SU-DHL-6 (cell line): ENCODE results near the gene ZNF3.

Experiments
- H2AFZ ChIP-seq: fragments of 200-600 bp; sonication (generic); 2 replicates; pipeline ENCODE4 v1.6.1; 2014; ENCODE audit warnings: low read depth, mild to moderate bottlenecking, moderate library complexity, mixed read lengths, antibody characterized with exemption, low read length; ENCODE audit not compliant: severe bottlenecking
- H3F3A ChIP-seq: fragments of 200-600 bp; shearing (Covaris generic); 2 replicates; pipeline ENCODE4 v1.6.0; 2016; ENCODE audit warnings: antibody characterized with exemption, mild to moderate bottlenecking; ENCODE audit not compliant: insufficient read depth
- H3K27ac ChIP-seq: fragments of 200-600 bp; sonication (generic); 2 replicates; pipeline ENCODE4 v1.5.1; 2016; ENCODE audit warnings: low read depth, mild to moderate bottlenecking, low read length, moderate library complexity, mixed read lengths
- H3K27me3 ChIP-seq: fragments of 200-600 bp; sonication (generic), shearing (Covaris generic); 2 replicates; pipeline ENCODE4 v1.6.0; 2014; ENCODE audit warnings: mild to moderate bottlenecking, low read length
- H3K36me3 ChIP-seq: fragments of 200-600 bp; sonication (generic); 2 replicates; pipeline ENCODE4 v1.6.1; 2014; ENCODE audit warnings: mild to moderate bottlenecking, low read length, mixed read lengths
- H3K4me2 ChIP-seq: fragments of 300-600, 200-600 bp; shearing (Covaris generic), sonication (generic); 2 replicates; pipeline ENCODE4 v1.6.0; 2014; ENCODE audit warnings: low read length, low read depth, mild to moderate bottlenecking; ENCODE audit not compliant: poor library complexity, severe bottlenecking
- H3K4me3 ChIP-seq: fragments of 200-600 bp; sonication (generic); 2 replicates; pipeline ENCODE4 v1.5.1; 2014; ENCODE audit warnings: antibody characterized with exemption, low read length, mild to moderate bottlenecking, mixed read lengths; ENCODE audit not compliant: insufficient read depth, poor library complexity, severe bottlenecking
- H3K79me2 ChIP-seq: fragments of 200-600 bp; sonication (generic); 2 replicates; pipeline ENCODE4 v1.6.1; 2014; ENCODE audit warnings: mild to moderate bottlenecking, low read length, moderate library complexity; ENCODE audit not compliant: insufficient read depth
- H3K9ac ChIP-seq: fragments of 200-600 bp; sonication (generic); 2 replicates; pipeline ENCODE4 v1.7.0; 2014; ENCODE audit warnings: mild to moderate bottlenecking, low read length
- H3K9me2 ChIP-seq: fragments of 200-600 bp; sonication (generic); replicated peaks from 2 replicates; pipeline ENCODE4 v1.6.1; 2014; ENCODE audit warnings: low read length; ENCODE audit not compliant: insufficient read depth
- H3K9me3 ChIP-seq: fragments of 200-600 bp; sonication (generic); 2 replicates; pipeline ENCODE4 v1.6.1; 2014; ENCODE audit warnings: low read length, mixed read lengths; ENCODE audit not compliant: insufficient read depth
- H4K20me1 ChIP-seq: fragments of 200-600 bp; sonication (generic); 2 replicates; pipeline ENCODE4 v1.6.1; 2014; ENCODE audit warnings: low read depth, mild to moderate bottlenecking, antibody characterized with exemption, low read length, moderate library complexity, mixed read lengths
- CTCF ChIP-seq: fragments of 200-600 bp; sonication (generic); IDR thresholded peaks from one replicate; pipeline ENCODE4 v1.5.1; 2017; ENCODE audit warnings: antibody characterized with exemption, mild to moderate bottlenecking, low read length, moderate library complexity; ENCODE audit not compliant: insufficient read depth, poor library complexity, severe bottlenecking
- EZH2phosphoT487 ChIP-seq: fragments of 200-600 bp; sonication (generic), shearing (Covaris generic); conservative IDR thresholded peaks from 2 replicates; pipeline ENCODE4 v1.6.1; 2018; ENCODE audit warnings: mild to moderate bottlenecking, antibody characterized with exemption, low read length, moderate library complexity, mixed read lengths

Gene ZNF3

DNA sequence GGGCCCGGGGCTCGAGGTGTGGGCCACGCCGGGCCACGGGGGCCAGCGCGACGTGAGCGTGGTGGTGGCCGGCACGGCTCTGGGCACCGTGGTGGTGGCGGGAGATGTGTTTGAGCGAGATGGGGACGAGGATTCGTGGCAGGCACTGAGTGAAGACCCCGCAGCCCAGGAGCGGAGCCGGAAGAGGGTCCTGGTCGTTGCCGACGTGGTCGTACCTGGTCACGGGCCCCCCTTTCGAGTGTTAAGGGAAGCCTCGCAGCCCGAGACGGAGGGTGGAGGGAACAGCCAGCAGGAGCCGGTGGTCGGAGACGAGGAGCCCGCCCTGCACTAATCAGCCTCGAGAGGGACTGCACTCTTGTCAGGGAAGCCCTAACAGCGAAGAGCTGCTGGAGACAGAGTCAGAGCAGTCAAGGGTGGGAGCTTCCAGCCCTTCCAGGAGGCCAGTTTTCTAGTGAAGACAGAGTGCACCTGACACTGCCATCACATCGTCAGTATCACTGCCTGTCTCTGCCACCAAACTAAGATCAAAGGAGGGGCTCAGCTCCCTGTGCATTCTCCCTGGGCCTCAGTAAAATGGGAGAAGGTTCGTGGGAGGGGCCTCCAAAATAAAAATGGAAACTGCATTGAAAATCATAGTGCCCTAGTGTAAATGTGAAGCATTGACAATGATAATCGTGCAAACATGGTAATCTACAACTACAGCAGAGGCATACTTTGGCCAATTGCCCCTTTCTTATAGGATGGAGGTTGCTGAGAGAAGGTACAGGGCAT lies 46.5 kb upstream of the ZNF3 start:
- Histone ChIP-seq H3K9me2 (no peaks in the 10 kb centered on the region), H3K36me3 (no peaks in the 10 kb centered on the region), H3K27ac (no peak overlapping the region), H3K79me2 (peaks cover 14% of the 10 kb centered on the region), H3K9ac (peak overlapping the region; percentile 84), H4K20me1 (no peaks in the 10 kb centered on the region), H3K4me2 (peak overlapping the region; percentile 94), H3K9me3 (no peaks in the 10 kb centered on the region), H3F3A (peaks cover 31% of the 10 kb centered on the region), H3K4me3 (peak overlapping the region; percentile 71), H3K27me3 (no peaks in the 10 kb centered on the region), H2AFZ (peak overlapping the region; percentile 62)
- TF ChIP-seq EZH2phosphoT487 (no peak), CTCF (no peak)

- H3F3A ChIP-seq: peaks cover 31% of the 10 kb centered on the region
- H3K27me3 ChIP-seq: no peaks in the 10 kb centered on the region
- no peaks in the 10 kb centered on the region for H3K9me2 ChIP-seq
- H3K27ac ChIP-seq: peak within 1 kb of the TSS; percentile 92
- no peaks in the 10 kb centered on the region for H4K20me1 ChIP-seq
- H3K9ac ChIP-seq: peak within 1 kb of the TSS; percentile 84
- H3K4me2 ChIP-seq: peak within 1 kb of the TSS; percentile 94
- H3K4me3 ChIP-seq: peak within 1 kb of the TSS; percentile 71
- TF ChIP-seq CTCF (no peak), EZH2phosphoT487 (no peak)
- H3K79me2 ChIP-seq: peaks cover 14% of the 10 kb centered on the region
- H3K36me3 ChIP-seq: no peaks in the 10 kb centered on the region
- H3K9me3 ChIP-seq: no peaks in the 10 kb centered on the region
- peak within 1 kb of the TSS; percentile 62 for H2AFZ ChIP-seq
Measured at GRCh38 chr7:100126931-100127865, 45.7 kb upstream of the ZNF3 start, which contains the start of gene MBLAC1. Gene MBLAC1, plus strand, starts transcription at chr7:100126967. Its CDS starts 429 bp downstream, at chr7:100127396.

DNA sequence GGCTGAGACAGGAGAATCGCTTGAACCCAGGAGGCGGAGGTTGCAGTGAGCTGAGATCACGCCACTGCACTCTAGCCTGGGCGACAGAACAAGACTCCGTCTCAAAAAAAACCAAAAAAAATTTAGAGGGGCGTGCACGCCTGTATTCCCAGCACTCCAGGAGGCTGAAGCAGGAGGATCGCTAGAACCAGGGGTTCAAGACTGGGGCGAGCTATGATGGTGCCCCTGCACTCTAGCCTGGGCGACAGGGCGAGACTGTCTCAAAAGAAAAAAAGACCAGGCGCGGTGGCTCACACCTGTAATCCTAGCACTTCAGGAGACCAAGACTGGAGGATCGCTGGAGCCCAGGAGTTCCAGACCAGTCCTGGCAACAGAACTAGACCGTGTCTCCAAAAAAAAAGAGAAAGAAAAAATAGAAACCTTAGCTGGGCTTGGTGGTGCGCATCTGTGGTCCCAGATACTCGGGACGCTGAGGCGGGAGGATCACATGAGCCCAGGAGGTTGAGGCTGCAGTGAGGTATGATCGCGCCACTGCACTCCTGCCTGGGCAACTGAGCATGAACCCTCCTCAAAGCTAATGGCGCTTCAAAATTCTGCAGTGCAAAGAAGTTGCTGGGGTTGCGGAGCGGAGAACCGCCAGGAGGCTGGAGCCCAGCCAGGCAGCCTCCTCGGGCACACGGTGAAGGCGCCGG lies 44.9 kb upstream of the ZNF3 start:
- H3F3A ChIP-seq: peaks cover 31% of the 10 kb centered on the region
- H3K27me3 ChIP-seq: no peaks in the 10 kb centered on the region
- peak overlapping the region; percentile 84 for H3K9ac ChIP-seq
- H3K9me3 ChIP-seq: no peaks in the 10 kb centered on the region
- no peak for TF ChIP-seq EZH2phosphoT487
- no peak for TF ChIP-seq CTCF
- peak overlapping the region; percentile 92 for H3K27ac ChIP-seq
- peak overlapping the region; percentile 94 for H3K4me2 ChIP-seq
- no peaks in the 10 kb centered on the region for H3K36me3 ChIP-seq
- H3K9me2 ChIP-seq: no peaks in the 10 kb centered on the region
- peaks cover 14% of the 10 kb centered on the region for H3K79me2 ChIP-seq
- peak overlapping the region; percentile 62 for H2AFZ ChIP-seq
- H3K4me3 ChIP-seq: peak overlapping the region; percentile 71
- H4K20me1 ChIP-seq: no peaks in the 10 kb centered on the region
